Left forelimb (tissue), 1 donor: ENCODE results near the gene SSBP2.
"Not testable (repeated sequence)": the region's sequence is repeated elsewhere in the genome, so short reads cannot be mapped to it uniquely, and the experiment has no call there.

ENCODE experiments used
- DNase-seq: peaks from one replicate; pipeline ENCODE4 v3.0.0-alpha.2; 2018; ENCODE audit warnings: low spot score

SSBP2 gene

GRCh38 chr5:81660624-81661023, 90.3 kb downstream of the SSBP2 start:
- not testable (repeated sequence) for DNase-seq

- DNase-seq = no peak
Measured at GRCh38 chr5:81657386-81657785, 93.5 kb downstream of the SSBP2 start.

- no peak for DNase-seq
Measured at GRCh38 chr5:81656783-81657182, 94.1 kb downstream of the SSBP2 start.

- no peak for DNase-seq
Measured at GRCh38 chr5:81650987-81651386, 99.9 kb downstream of the SSBP2 start.

GRCh38 chr5:81646469-81646995, 104.4 kb downstream of the SSBP2 start:
- DNase-seq = no peak

GRCh38 chr5:81642210-81642609, 108.7 kb downstream of the SSBP2 start:
- DNase-seq = no peak

- no peak for DNase-seq
Measured at GRCh38 chr5:81639556-81639955, 111.3 kb downstream of the SSBP2 start.

GRCh38 chr5:81638471-81638870, 112.4 kb downstream of the SSBP2 start:
- no peak for DNase-seq

GRCh38 chr5:81633891-81634290, 117.0 kb downstream of the SSBP2 start:
- no peak for DNase-seq

- no peak for DNase-seq
Measured at GRCh38 chr5:81633471-81633870, 117.4 kb downstream of the SSBP2 start.

GRCh38 chr5:81632679-81633078, 118.2 kb downstream of the SSBP2 start:
- no peak for DNase-seq

- DNase-seq = no peak
Measured at GRCh38 chr5:81631621-81632020, 119.3 kb downstream of the SSBP2 start.

- DNase-seq = no peak
Measured at GRCh38 chr5:81631124-81631523, 119.8 kb downstream of the SSBP2 start.

- no peak for DNase-seq
Measured at GRCh38 chr5:81630684-81631083, 120.2 kb downstream of the SSBP2 start.

GRCh38 chr5:81629986-81630385, 120.9 kb downstream of the SSBP2 start:
- no peak for DNase-seq

GRCh38 chr5:81628061-81628460, 122.8 kb downstream of the SSBP2 start:
- DNase-seq = not testable (repeated sequence)

GRCh38 chr5:81626524-81626923, 124.4 kb downstream of the SSBP2 start:
- DNase-seq = no peak

- no peak for DNase-seq
Measured at GRCh38 chr5:81609810-81610375, 141.0 kb downstream of the SSBP2 start.

GRCh38 chr5:81608976-81609375, 141.9 kb downstream of the SSBP2 start:
- no peak for DNase-seq

GRCh38 chr5:81607693-81608092, 143.2 kb downstream of the SSBP2 start:
- no peak for DNase-seq

GRCh38 chr5:81606150-81606549, 144.7 kb downstream of the SSBP2 start:
- DNase-seq = no peak

- no peak for DNase-seq
Measured at GRCh38 chr5:81605299-81605698, 145.6 kb downstream of the SSBP2 start.

GRCh38 chr5:81604193-81604592, 146.7 kb downstream of the SSBP2 start:
- no peak for DNase-seq

GRCh38 chr5:81601919-81602318, 149.0 kb downstream of the SSBP2 start:
- no peak for DNase-seq
